HEK293 (cell line): ENCODE results near the gene ST8SIA3.

Experiments used
- CTCF ChIA-PET: fragments of 350-600 bp; formaldehyde crosslinking; extraction: SDS; loops from one replicate; lab custom pipeline; 2021; ENCODE audit warnings: antibody characterized with exemption; lab: Yijun Ruan, JAX
- POLR2A ChIA-PET: fragments of 300-600 bp; formaldehyde crosslinking; extraction: SDS; loops from one replicate; lab custom pipeline; 2020; ENCODE audit warnings: antibody characterized with exemption, inconsistent platforms; lab: Yijun Ruan, JAX
- H3K27ac ChIP-seq: fragments of 200-500 bp; sonication (Bioruptor generic); 2 replicates; pipeline ENCODE4 v1.5.1; 2014; ENCODE audit warnings: low read depth, low read length, control low read depth, inconsistent platforms; ENCODE audit errors: extremely low read depth
- H3K36me3 ChIP-seq, 2 experiments: fragments of 200-500 bp in 1 of 2; sonication (Bioruptor generic) in 1 of 2; 1 replicate in 1 of 2; 2 replicates in 1 of 2; pipeline ENCODE4 v1.5.1; 2014 to 2017; ENCODE audit warnings: inconsistent platforms in 2 of 2, low read length in 2 of 2; ENCODE audit not compliant: control insufficient read depth in 2 of 2, insufficient read depth in 1 of 2
- H3K4me1 ChIP-seq: fragments of 200-500 bp; sonication (Bioruptor generic); 2 replicates; pipeline ENCODE4 v1.5.1; 2014; ENCODE audit warnings: mild to moderate bottlenecking, low read length, inconsistent platforms; ENCODE audit not compliant: control insufficient read depth, insufficient read depth
- H3K4me3 ChIP-seq: 2 replicates; pipeline ENCODE4 v1.5.1; 2011; ENCODE audit warnings: low read depth, mild to moderate bottlenecking, control low read depth, low read length, moderate library complexity
- H3K9me3 ChIP-seq: fragments of 200-500 bp; sonication (Bioruptor generic); 2 replicates; pipeline ENCODE4 v1.5.1; 2014; ENCODE audit warnings: low read depth, low read length, inconsistent platforms; ENCODE audit not compliant: control insufficient read depth, insufficient read depth
- GLIS2 ChIP-seq: fragments of 450-650 bp; formaldehyde crosslinking; IDR thresholded peaks from 2 replicates; pipeline ENCODE4 v1.5.1; 2016; ENCODE audit warnings: missing biosample characterization, missing genetic modification characterization
- KLF10 ChIP-seq: fragments of 450-650 bp; IDR thresholded peaks from 2 replicates; pipeline ENCODE4 v1.5.1; 2018; ENCODE audit warnings: missing biosample characterization, mild to moderate bottlenecking, missing genetic modification characterization
- YY1 ChIP-seq: fragments of 450-650 bp; formaldehyde crosslinking; IDR thresholded peaks from 2 replicates; pipeline ENCODE4 v1.5.1; 2018; ENCODE audit warnings: missing biosample characterization, missing genetic modification characterization
- YY2 ChIP-seq: fragments of 450-650 bp; formaldehyde crosslinking; IDR thresholded peaks from 2 replicates; pipeline ENCODE4 v1.5.1; 2016; ENCODE audit warnings: missing biosample characterization, missing genetic modification characterization
- ZBTB17 ChIP-seq: fragments of 450-650 bp; formaldehyde crosslinking; IDR thresholded peaks from 2 replicates; pipeline ENCODE4 v1.5.1; 2016; ENCODE audit warnings: missing biosample characterization, missing genetic modification characterization
- ZBTB7A ChIP-seq: fragments of 450-650 bp; formaldehyde crosslinking; IDR thresholded peaks from 2 replicates; pipeline ENCODE4 v1.5.1; 2016; ENCODE audit warnings: low read depth, missing biosample characterization, missing genetic modification characterization
- ZNF121 ChIP-seq: fragments of 450-650 bp; formaldehyde crosslinking; IDR thresholded peaks from 2 replicates; pipeline ENCODE4 v1.5.1; 2016; ENCODE audit warnings: missing biosample characterization, missing genetic modification characterization
- ZNF24 ChIP-seq: fragments of 450-650 bp; formaldehyde crosslinking; IDR thresholded peaks from 2 replicates; pipeline ENCODE4 v1.5.1; 2016; ENCODE audit warnings: missing biosample characterization, missing genetic modification characterization
- ZNF335 ChIP-seq: fragments of 450-650 bp; formaldehyde crosslinking; conservative IDR thresholded peaks from 2 replicates; pipeline ENCODE4 v1.5.1; 2016; ENCODE audit warnings: missing biosample characterization, missing genetic modification characterization
- ZNF341 ChIP-seq: fragments of 450-650 bp; formaldehyde crosslinking; IDR thresholded peaks from 2 replicates; pipeline ENCODE4; 2016; ENCODE audit warnings: low read depth, missing biosample characterization, missing genetic modification characterization
- ZNF473 ChIP-seq: fragments of 450-650 bp; formaldehyde crosslinking; IDR thresholded peaks from 2 replicates; pipeline ENCODE4 v1.5.1; 2017; ENCODE audit warnings: missing biosample characterization, missing genetic modification characterization
- ZNF514 ChIP-seq: fragments of 450-650 bp; formaldehyde crosslinking; IDR thresholded peaks from 2 replicates; pipeline ENCODE4 v1.5.1; 2016; ENCODE audit warnings: missing biosample characterization, missing genetic modification characterization
- ZNF701 ChIP-seq: fragments of 450-650 bp; formaldehyde crosslinking; IDR thresholded peaks from 2 replicates; pipeline ENCODE4 v1.5.1; 2016; ENCODE audit warnings: missing biosample characterization, missing genetic modification characterization
- ZNF837 ChIP-seq: fragments of 450-650 bp; formaldehyde crosslinking; IDR thresholded peaks from 2 replicates; pipeline ENCODE4 v1.5.1; 2016; ENCODE audit warnings: missing biosample characterization, missing genetic modification characterization
- ZNF843 ChIP-seq: fragments of 450-650 bp; formaldehyde crosslinking; IDR thresholded peaks from 2 replicates; pipeline ENCODE4 v1.5.1; 2016; ENCODE audit warnings: missing biosample characterization, missing genetic modification characterization
- TF ChIP-seq, protein P1 (sequence below): fragments of 450-650 bp; formaldehyde crosslinking; IDR thresholded peaks from 2 replicates; pipeline ENCODE4 v1.5.1; 2016; ENCODE audit warnings: missing biosample characterization, missing genetic modification characterization
- TF ChIP-seq, protein P2 (sequence below): fragments of 450-650 bp; IDR thresholded peaks from 2 replicates; pipeline ENCODE4 v1.5.1; 2018; ENCODE audit warnings: missing biosample characterization, mild to moderate bottlenecking, missing genetic modification characterization

The ST8SIA3 gene

DNA sequence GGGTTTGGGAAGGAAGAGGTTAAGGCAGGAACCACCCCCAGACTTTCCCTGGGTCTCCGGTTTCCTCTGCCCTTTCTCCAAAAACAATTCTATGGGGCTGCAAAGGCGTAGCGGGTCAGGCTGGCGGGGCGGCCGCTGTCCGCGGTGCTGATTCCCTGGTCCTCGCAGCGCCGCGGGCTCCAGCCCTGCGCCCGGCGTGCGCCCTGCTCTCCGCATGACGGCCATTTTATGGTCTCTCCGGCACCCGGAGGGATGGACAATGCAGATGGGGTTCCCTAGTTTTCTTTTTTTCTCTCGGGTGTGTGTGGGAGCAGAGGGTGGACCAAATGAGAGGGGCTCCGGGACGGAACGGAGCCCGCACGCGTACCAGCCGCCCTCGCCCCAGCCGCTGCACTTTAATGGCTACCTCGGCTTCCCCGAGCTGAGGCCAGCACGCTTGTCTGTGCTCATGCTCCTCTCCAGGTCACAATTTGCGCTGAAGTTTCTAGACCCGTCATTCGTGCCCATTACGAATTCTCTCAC, 1.6 kb downstream of the ST8SIA3 start (continued):
- TF ChIP-seq ZNF335 (tag by site-specific recombination) (peak; percentile 39; the same call in 1 of the 2 replicates), YY2 (tag by site-specific recombination) (0 out of 2 replicates have a peak, but pooled peaks have one; percentile 35), ZNF837 (tag by site-specific recombination) (no peak), ZNF701 (tag by site-specific recombination) (no peak)

DNA sequence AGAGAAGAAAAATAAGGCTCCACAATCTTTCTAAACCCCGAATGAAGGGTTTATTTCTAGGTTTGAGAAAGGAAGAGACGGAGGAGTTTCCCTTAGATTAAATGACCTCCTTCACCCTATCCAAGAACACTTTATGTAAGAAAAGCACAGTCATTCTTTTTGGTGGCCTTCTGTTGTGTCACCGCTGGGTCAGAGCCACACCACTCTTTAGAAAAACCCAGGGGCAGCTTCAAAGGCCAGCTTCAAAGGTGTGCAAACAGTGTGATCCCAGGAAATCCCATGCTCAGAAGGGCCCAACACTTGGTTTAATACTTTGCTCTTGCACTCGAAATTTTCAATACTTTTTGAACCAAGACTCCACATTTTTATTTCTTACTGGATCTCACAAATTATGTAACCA, 7.1 kb downstream of the ST8SIA3 start:
- CTCF ChIA-PET, result no interaction called here
- no peaks in the 10 kb centered on the region for H3K9me3 ChIP-seq
- H3K4me1 ChIP-seq, result no peaks in the 10 kb centered on the region
- TF ChIP-seq KLF10, result no peak
- TF ChIP-seq, all 188 proteins: peak for 0
- POLR2A ChIA-PET, result no interaction called here
- Histone ChIP-seq H3K4me3 (no peak overlapping the region), H3K27ac (no peak overlapping the region), H3K36me3 (no peaks in the 10 kb centered on the region)

DNA sequence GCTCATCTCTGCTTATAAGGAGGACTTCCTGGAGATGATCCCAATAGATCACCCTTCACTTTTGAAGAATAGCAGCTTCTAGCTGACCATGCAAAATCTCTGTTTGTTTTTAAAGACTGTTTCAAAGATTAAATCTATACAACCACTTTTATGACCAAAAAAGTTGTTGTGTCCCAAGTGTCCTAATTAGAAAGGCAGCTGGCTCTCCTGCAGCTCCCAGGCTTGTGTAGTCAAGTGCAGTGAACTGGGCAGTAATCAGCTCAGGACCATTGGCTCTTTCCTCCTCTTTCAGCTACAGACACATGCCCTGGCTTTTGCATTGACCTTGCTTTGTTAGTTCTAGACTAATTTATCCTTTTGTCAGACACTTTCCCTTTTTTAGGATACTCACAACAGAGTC, 10.4 kb downstream of the ST8SIA3 start:
- Histone ChIP-seq H3K4me3 (no peak overlapping the region), H3K36me3 (no peaks in the 10 kb centered on the region), H3K9me3 (no peaks in the 10 kb centered on the region), H3K4me1 (no peaks in the 10 kb centered on the region)
- CTCF ChIA-PET, result no interaction called here
- TF ChIP-seq ZBTB7A (tag by site-specific recombination) (no peak), ZBTB17 (tag by site-specific recombination) (no peak), ZNF24 (tag by site-specific recombination) (no peak), ZNF121 (tag by site-specific recombination) (no peak), ZNF473 (tag by site-specific recombination) (no peak), GLIS2 (tag by site-specific recombination) (no peak)
- TF ChIP-seq, protein P1, sequence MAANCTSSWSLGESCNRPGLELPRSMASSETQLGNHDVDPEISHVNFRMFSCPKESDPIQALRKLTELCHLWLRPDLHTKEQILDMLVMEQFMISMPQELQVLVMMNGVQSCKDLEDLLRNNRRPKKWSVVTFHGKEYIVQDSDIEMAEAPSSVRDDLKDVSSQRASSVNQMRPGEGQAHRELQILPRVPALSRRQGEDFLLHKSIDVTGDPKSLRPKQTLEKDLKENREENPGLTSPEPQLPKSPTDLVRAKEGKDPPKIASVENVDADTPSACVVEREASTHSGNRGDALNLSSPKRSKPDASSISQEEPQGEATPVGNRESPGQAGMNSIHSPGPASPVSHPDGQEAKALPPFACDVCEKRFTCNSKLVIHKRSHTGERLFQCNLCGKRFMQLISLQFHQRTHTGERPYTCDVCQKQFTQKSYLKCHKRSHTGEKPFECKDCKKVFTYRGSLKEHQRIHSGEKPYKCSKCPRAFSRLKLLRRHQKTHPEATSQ (tag by site-specific recombination), result no peak
- TF ChIP-seq, protein P2, sequence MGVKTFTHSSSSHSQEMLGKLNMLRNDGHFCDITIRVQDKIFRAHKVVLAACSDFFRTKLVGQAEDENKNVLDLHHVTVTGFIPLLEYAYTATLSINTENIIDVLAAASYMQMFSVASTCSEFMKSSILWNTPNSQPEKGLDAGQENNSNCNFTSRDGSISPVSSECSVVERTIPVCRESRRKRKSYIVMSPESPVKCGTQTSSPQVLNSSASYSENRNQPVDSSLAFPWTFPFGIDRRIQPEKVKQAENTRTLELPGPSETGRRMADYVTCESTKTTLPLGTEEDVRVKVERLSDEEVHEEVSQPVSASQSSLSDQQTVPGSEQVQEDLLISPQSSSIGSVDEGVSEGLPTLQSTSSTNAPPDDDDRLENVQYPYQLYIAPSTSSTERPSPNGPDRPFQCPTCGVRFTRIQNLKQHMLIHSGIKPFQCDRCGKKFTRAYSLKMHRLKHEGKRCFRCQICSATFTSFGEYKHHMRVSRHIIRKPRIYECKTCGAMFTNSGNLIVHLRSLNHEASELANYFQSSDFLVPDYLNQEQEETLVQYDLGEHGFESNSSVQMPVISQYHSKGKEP (tag by site-specific recombination), result no peak
- TF ChIP-seq, all 188 proteins: peak for 0
- POLR2A ChIA-PET, result no interaction called here
- no peak overlapping the region for H3K27ac ChIP-seq

DNA sequence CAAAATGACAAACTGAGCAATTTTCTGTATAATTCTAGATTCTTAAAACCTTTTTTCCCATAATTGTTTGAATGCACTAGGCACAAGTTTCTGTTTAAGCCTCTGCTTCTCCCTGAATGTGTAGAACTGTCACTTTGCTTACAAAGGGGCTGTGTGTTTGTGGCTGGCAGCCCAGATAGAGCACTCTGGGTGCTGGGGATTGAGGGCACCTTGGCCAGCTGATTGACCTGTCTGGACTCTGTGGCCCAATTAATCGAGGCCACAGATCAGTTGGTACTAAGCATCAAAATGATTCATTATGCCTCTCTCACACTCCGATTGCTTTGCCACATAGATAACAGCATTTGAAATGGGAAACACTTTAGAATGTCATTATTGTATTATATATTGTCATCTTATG, 12.1 kb downstream of the ST8SIA3 start:
- no peaks in the 10 kb centered on the region for H3K4me1 ChIP-seq
- no peak overlapping the region for H3K4me3 ChIP-seq
- CTCF ChIA-PET, result no interaction called here
- H3K9me3 ChIP-seq, result no peaks in the 10 kb centered on the region
- no peaks in the 10 kb centered on the region for H3K36me3 ChIP-seq
- POLR2A ChIA-PET, result no interaction called here
- no peak overlapping the region for H3K27ac ChIP-seq
- no peak for TF ChIP-seq ZNF341 (tag by site-specific recombination)
- no peak for TF ChIP-seq ZNF843
- no peak for TF ChIP-seq ZNF514 (tag by site-specific recombination)
- TF ChIP-seq YY1 (tag by site-specific recombination), result no peak
